Upper lobe of right lung (tissue), 1 donor: ENCODE measurements around the gene TACC3. TPM values are rescaled to one million over a fixed set of nuclear protein-coding genes. Genes with fewer than 3 reads are reported as not detected.

Source experiments
- ATAC-seq: fragments of 200-7000 bp; cut with Tn5 transposase; one replicate; pipeline ENCODE4 v1.9.1; 2020; ENCODE audit warnings: mild to moderate bottlenecking, moderate library complexity
- DNase-seq: peaks from one replicate; pipeline ENCODE4 v3.0.0-alpha.2; 2020
- H3K27ac ChIP-seq: fragments of 200-600 bp; one replicate; pipeline ENCODE4 v1.8.0; 2022
- H3K27me3 ChIP-seq: fragments of 200-600 bp; one replicate; pipeline ENCODE4 v1.8.0; 2022; ENCODE audit warnings: mild to moderate bottlenecking
- H3K36me3 ChIP-seq: fragments of 200-600 bp; one replicate; pipeline ENCODE4 v1.8.0; 2022
- H3K4me1 ChIP-seq: fragments of 200-600 bp; one replicate; pipeline ENCODE4 v1.8.0; 2022
- H3K4me3 ChIP-seq: fragments of 200-600 bp; one replicate; pipeline ENCODE4 v1.8.0; 2022; ENCODE audit warnings: mild to moderate bottlenecking
- H3K9me3 ChIP-seq: fragments of 200-600 bp; one replicate; pipeline ENCODE4 v1.8.0; 2022
- CTCF ChIP-seq: fragments of 200-600 bp; IDR thresholded peaks from one replicate; pipeline ENCODE4 v1.8.0; 2022; ENCODE audit warnings: antibody characterized with exemption
- intact Hi-C: fragments of 100-400 bp; cut with DNase I; formaldehyde crosslinking; loops from one replicate; pipeline ENCODE4 v1.11.0; 2022
- long read RNA-seq: library from polyadenylated mRNA; unstranded; transcript quantifications from one replicate; pipeline ENCODE4 v2.0.0, GENCODE V29; 2021
- total RNA-seq: library from RNA; stranded (reverse); fragmentation: NEBNext Ultra II Directional; extraction: Animal tissue kit (Norgen Biotek cat#: 25700); gene quantifications from one replicate; pipeline ENCODE4 v1.2.1, GENCODE V29; 2021
- donor health status: DM: no; HTN: yes; CAD: no; lungs with severe emphysema.

Gene TACC3
- 13.3 TPM for total RNA-seq
- long read RNA-seq, partial matches to known transcripts, result 23 of 29 reads
- long read RNA-seq, other reads (novel, unspliced or antisense), result 2 of 29 reads

- peak within 1 kb of the TSS; percentile 89 for H3K4me3 ChIP-seq
- intact Hi-C loops, result no loop called here
- ATAC-seq, result peak; percentile 93
Observed at GRCh38 chr4:1721003-1721665, at the start of gene TACC3, which contains the start of gene TMEM129. Gene TACC3 (plus strand): TSS chr4:1721521. CDS start chr4:1723422, 1,901 bp downstream. Gene TMEM129 (minus strand): TSS chr4:1721323. CDS start chr4:1720837, 486 bp downstream.

GRCh38 chr4:1673671-1674070 is 47.6 kb upstream of the TACC3 start:
- no peaks in the 10 kb centered on the region for H3K36me3 ChIP-seq
- H3K9me3 ChIP-seq, result no peaks in the 10 kb centered on the region
- ATAC-seq (no peak), DNase-seq (no peak)
- H3K4me1 ChIP-seq, result no peaks in the 10 kb centered on the region
- intact Hi-C loops, result no loop called here
- H3K27ac ChIP-seq, result no peak overlapping the region
- H3K27me3 ChIP-seq, result no peaks in the 10 kb centered on the region
- TF ChIP-seq CTCF, result no peak
- no peak overlapping the region for H3K4me3 ChIP-seq

More at GRCh38 chr4:1721003-1721665, at the start of gene TACC3, which contains the start of gene TMEM129:
- H3K9me3 ChIP-seq, result no peaks in the 10 kb centered on the region
- peak; percentile 97 for DNase-seq
- no peak for TF ChIP-seq CTCF
- no peaks in the 10 kb centered on the region for H3K27me3 ChIP-seq
- peaks cover 21% of the 10 kb centered on the region for H3K4me1 ChIP-seq
- peak within 1 kb of the TSS; percentile 91 for H3K27ac ChIP-seq
- peaks cover 20% of the 10 kb centered on the region for H3K36me3 ChIP-seq

DNA sequence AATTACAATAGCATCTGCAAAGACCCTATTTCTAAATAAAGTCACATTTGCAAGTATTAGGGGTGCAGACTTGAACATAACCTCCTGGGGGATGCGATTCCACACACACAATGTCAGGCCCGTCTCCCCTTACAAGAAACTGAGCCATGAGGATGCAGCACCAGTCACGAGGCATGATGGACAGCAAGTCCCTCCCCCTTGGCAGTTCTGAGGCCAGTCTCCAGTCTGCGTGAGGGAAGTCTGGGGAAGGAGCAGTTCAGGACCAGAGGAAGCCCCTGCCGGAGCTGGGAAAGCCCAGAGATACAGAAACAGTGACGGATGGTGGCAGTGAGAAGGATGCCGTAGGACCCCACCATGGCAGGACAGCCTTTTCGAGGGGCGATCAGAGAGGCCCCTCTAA is 46.6 kb upstream of the TACC3 start:
- ATAC-seq (no peak), DNase-seq (no peak)
- H3K4me3 ChIP-seq, result no peak overlapping the region
- H3K27me3 ChIP-seq, result no peaks in the 10 kb centered on the region
- H3K36me3 ChIP-seq, result no peaks in the 10 kb centered on the region
- no peak overlapping the region for H3K27ac ChIP-seq
- TF ChIP-seq CTCF, result no peak
- no peaks in the 10 kb centered on the region for H3K4me1 ChIP-seq
- intact Hi-C loops, result no loop called here
- H3K9me3 ChIP-seq, result no peaks in the 10 kb centered on the region

- Histone ChIP-seq H3K4me3 (no peak overlapping the region), H3K36me3 (no peaks in the 10 kb centered on the region), H3K4me1 (no peaks in the 10 kb centered on the region), H3K27me3 (no peaks in the 10 kb centered on the region), H3K9me3 (no peaks in the 10 kb centered on the region), H3K27ac (no peak overlapping the region)
- TF ChIP-seq CTCF, result no peak
- intact Hi-C loops, result no loop called here
- DNase-seq, result no peak
- ATAC-seq, result peak; percentile 16
Observed at GRCh38 chr4:1675136-1675801, 46.1 kb upstream of the TACC3 start.

DNA sequence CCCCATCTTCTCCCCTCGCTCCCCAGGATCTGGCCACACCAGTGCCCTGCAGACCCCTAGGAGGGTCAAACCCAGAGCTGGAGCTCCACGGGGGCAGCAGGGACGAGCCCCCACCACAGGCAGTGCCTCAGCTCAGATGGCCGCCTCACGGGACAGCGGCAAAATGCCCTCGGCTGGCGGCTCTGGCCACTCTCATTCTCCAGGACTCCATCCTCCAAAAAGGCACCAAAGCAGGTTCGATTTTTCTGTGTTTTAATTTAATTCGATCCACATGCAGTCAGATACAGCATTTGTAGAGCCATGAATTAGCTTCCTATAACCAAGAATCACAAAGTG is 45.6 kb upstream of the TACC3 start:
- H3K4me1 ChIP-seq, result no peaks in the 10 kb centered on the region
- intact Hi-C loops, result no loop called here
- ATAC-seq (no peak), DNase-seq (no peak)
- no peaks in the 10 kb centered on the region for H3K36me3 ChIP-seq
- no peak overlapping the region for H3K27ac ChIP-seq
- H3K9me3 ChIP-seq, result no peaks in the 10 kb centered on the region
- no peak overlapping the region for H3K4me3 ChIP-seq
- TF ChIP-seq CTCF, result no peak
- no peaks in the 10 kb centered on the region for H3K27me3 ChIP-seq
